Measurements from ENCODE around the gene SYNC.

- TF ChIP-seq CTCF (conservative IDR thresholded peaks at IDR 0.05 in 1 of 2, IDR thresholded peaks at IDR 0.05 in 1 of 2; ENCODE audit: low read depth in 1 of 2, low read length in 2 of 2) = no peak
- TF ChIP-seq EZH2 (IDR thresholded peaks at IDR 0.05; ENCODE audit: low read length, missing control alignments) = no peak
Measured at GRCh38 chr1:32716312-32717148, 14.0 kb upstream of the SYNC start.
